ENCODE data around the gene SFSWAP.
"Not testable (repeated sequence)": the region's sequence is repeated elsewhere in the genome, so short reads cannot be mapped to it uniquely, and the experiment has no call there.

The SFSWAP gene

DNA sequence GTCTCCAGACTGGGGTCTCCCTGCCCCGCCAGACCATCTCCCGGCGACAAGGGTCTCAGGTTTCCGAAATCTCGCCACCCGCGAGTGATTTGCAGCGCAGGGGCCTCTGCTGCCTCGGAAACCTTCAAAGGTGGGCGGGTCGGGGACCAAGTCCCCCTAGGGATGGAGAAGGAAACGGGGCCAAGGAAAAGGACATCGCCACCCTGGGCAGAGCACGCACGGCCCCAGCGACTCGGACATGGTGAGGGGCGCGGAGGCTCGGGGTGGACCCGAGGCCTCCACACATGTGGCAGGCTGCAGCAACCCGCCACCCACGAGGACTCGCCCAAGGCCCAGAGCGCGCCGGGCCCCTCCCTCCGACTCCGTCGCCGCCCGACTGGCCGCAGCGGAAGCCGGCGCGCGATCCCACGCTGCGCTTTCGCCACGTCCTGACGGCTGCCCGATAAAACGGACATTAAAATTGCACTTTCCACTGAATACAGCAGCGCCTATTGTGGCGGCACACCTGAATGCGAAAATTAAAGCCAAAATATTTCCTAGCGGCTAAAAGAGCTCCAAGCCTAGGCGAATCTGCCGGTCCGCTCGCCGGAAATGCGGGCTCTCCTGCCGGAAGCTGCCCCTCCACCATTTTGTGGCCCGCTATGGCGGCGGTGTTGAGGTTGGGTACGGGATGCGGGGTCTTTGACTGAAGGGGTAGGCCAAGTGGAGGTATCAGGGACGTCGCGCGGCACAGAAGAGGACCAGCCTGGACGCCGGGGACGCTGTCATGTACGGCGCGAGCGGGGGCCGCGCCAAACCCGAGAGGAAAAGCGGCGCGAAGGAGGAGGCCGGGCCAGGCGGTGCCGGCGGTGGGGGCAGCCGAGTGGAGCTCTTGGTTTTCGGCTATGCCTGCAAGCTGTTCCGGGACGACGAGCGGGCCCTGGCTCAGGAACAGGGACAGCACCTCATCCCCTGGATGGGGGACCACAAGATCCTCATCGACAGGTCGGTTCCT lies at the start of gene SFSWAP:
TSS of gene SFSWAP (plus strand) at position 627 of the 994 bp plus-strand sequence. CDS start at position 767, 140 bp downstream.
- peak; percentile 77 for DNase-seq

DNA sequence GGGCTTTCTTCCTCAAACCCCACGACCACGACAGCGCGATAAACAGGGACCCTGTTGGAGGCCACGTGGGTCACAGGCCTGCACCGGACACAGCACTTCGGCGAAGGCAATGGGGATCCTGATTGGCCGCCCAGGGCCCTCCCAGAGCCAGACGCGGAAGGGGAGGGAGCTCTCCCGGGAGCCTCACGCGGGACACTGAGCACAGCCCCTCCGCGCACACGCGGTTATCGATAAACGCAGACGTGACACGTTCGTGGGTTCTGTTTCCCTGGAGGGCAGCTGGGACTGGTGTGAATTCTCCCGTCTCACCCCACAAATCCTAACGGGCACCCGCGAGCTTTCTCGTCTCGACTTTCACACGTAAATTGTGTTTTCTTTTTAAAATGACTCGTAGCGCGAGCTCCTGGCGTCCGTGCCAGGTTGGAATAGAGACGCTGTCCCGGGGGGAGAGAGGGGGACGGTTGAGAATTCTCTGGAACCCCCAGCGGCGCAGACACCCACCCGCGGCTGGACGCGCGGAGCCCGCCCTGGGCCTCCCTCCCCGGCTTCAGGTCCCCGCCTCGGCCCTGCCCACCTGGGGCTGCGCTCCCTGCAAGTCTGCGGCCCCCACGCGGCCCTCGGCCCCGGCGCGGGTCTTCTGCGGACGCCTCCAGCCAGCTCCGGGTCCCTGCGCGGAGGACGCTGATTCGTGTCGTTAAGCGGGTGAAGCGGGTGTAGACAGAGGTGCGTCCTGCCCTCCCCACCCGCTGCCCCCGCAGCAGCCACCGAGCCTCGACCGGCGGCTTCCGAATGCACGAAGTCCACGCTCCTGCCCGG lies 49.5 kb upstream of the SFSWAP start:
- not testable (repeated sequence) for DNase-seq

DNA sequence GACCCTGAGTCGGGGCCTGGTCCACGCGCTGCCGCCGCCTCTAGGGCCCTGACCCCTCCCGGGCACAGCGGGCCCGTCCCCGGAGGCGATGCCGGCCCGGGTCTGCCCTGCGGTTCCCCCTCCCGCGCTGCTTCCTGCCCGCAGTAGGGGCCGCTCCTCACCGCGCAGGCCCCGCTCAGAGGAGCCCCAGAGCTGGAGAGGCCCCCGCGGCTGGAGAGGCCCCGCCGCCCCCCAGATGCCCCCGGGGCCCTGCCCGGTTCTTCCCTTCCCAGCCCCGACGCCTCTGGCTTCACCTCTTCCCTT lies 49.0 kb upstream of the SFSWAP start:
- not testable (repeated sequence) for DNase-seq

- not testable (repeated sequence) for DNase-seq
These were observed 48.5 kb upstream of the SFSWAP start for GRCh38 chr12:131662346-131662745.

- DNase-seq: not testable (repeated sequence)
These were observed 45.2 kb upstream of the SFSWAP start for GRCh38 chr12:131665666-131666065.

- not testable (repeated sequence) for DNase-seq
These were observed 44.4 kb upstream of the SFSWAP start for GRCh38 chr12:131666486-131666885.

DNA sequence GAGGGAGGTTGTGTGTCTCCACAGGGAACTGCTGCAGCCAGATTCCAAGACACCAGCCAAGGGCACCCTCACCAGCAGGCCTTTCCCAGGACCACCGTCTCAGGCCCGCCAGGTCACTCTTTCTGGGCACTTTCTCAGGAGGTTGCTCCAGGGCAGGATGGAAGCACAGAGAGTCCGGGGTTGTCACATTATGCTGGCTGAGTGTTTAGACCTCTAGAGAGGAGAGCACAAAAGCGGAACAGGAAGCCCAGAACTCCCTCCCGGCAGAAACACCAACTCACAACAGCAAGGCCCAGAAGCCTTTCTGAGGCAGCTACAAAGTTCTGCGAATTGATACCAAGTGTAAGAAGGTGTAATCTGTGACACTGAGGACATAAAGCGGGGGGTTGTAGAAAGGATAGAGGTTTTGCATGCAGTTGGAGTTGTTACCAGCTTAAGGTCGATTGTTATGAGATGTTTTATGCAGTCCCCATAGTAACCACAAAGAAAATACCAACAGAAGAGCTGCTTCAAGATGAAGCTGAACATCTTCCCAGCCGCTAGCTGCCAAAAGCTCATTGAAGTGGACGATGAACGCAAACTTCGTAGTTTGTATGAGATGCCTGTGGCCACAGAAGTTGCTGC lies 43.8 kb upstream of the SFSWAP start:
- not testable (repeated sequence) for DNase-seq

GRCh38 chr12:131671276-131671675 lies 39.6 kb upstream of the SFSWAP start:
- no peak for DNase-seq

DNA sequence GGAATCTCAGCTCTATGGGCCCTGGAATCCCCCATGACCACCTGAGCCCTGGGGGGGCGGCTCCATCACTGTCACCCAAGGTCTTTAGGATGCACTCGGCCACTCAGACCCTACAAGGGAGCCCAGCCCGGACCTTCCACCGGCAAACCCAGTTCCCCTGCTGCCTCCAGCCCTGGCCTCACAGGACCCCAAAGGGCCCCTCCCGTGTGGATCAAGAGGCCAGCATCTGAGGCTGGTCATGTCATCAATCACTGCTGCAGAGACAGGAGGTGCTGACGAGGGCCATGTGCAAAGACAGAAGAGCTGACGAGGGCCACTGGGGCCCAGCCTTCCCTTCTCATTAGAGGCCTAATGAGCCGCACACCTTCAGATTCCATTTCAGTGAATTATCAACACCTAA lies 39.0 kb upstream of the SFSWAP start:
- DNase-seq: no peak

DNA sequence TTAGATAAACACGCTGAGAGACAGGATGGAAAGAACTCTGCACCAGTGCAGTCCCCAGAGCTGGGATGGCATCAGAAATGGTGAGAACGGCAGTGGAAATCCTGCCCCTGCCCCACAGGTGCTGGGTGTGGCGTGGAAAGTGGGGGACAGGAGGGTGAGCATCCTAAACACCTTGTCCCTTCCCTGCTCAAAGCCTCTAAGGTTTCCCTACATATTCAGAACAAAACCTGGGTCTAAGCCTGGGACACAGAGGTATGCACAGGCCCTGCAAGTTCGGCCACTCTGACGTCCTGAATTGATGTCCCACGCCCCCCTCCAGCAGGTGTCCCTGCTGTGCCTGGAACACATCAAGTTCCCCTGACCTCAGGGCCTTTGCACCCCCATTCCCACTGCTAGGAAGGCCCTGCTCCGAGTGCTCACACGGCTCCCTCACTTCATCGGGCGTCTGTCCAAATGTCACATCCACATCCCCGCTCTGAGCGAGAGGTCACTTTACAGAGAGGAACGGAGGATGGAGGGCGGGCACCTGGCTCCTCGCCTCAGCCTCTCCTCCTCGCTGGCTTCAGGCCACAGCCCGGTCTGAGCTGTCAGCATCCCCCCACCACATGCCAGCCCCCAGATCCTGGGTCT lies 38.5 kb upstream of the SFSWAP start:
- no peak for DNase-seq

DNA sequence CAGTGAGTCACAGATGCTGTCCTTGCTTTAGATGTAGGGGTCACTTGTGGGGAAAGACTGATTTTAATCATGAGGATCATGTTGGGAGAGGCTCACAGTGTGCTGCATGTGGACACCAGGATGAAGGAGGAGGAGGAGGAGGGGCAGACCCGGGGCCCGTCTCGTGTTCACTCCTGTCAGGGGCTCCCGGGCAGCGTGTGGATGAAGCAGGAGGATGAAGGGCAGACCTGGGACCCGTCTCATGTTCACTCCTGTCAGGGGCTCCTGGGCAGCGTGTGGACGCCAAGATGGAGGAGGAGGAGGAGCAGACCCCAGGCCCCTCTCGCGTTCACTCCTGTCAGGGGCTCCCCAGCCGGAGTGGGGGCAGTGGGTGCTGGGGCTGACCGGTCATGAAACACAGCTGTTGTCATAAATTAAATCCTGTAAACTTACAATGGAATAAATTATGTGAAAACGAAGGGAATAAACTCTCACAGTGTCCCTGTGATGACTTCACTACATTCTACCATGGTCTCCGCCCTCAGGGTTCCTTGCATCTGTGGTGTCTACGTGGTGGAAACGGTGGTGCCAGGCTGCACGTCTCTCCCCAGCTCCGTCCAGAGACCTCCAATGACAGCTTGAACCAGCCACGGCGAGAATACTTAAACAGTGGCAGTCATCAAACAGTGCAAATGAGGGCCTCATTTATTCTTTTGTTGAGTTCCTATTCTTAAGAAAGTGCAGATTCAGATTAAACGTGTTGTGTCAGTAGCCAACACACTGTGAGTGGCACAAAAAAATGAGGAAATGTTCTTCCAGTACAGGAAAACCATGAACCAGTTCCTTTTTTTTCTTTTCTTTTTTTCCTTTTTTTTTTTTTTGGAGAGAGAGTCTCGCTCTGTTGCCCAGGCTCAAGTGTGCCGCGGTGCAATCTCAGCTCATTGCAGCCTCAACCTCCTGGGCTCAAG lies 37.7 kb upstream of the SFSWAP start:
- no peak for DNase-seq

DNA sequence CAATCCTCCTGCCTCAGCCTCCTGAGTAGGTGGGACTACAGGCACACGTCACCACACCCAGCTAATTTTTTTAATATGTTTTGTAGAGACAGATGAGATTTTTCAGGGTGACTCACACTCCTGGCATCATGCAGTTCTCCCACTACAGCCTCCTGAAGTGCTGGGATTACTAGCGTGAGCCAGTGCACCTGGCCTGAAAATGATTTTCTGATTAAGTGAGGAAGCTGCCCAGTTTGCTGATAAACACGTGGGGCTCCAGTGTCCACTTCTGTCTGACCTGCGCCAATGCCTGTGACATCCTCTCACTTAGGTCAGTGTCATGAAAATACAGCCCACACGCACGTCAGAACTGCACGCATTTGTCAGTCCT lies 37.0 kb upstream of the SFSWAP start:
- DNase-seq: no peak

DNA sequence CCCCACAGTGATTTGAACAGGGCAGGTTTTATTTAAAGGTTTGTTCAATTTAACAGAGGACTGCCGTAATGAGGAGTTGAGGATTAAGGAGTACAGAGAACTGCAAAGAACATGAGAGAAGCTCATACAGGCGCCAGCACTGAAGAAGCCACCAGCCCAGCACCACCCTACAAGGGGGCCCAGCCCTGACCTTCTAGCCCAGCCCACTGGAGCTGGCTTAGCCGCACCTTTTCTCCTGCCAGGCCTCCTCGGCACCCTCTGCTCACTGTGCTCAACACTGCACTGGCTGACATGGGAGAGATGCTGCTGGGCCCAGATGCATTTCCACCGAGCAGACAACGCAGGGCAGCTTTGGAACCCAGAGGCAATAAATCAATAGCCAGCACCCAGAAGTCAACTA lies 36.5 kb upstream of the SFSWAP start:
- DNase-seq: no peak

- DNase-seq: no peak
These were observed 35.5 kb upstream of the SFSWAP start for GRCh38 chr12:131675126-131676080.

- DNase-seq: no peak
These were observed 34.3 kb upstream of the SFSWAP start for GRCh38 chr12:131676544-131676943.

GRCh38 chr12:131677067-131677466 lies 33.8 kb upstream of the SFSWAP start:
- DNase-seq: not testable (repeated sequence)

- DNase-seq: no peak
These were observed 33.2 kb upstream of the SFSWAP start for GRCh38 chr12:131677699-131678098.

DNA sequence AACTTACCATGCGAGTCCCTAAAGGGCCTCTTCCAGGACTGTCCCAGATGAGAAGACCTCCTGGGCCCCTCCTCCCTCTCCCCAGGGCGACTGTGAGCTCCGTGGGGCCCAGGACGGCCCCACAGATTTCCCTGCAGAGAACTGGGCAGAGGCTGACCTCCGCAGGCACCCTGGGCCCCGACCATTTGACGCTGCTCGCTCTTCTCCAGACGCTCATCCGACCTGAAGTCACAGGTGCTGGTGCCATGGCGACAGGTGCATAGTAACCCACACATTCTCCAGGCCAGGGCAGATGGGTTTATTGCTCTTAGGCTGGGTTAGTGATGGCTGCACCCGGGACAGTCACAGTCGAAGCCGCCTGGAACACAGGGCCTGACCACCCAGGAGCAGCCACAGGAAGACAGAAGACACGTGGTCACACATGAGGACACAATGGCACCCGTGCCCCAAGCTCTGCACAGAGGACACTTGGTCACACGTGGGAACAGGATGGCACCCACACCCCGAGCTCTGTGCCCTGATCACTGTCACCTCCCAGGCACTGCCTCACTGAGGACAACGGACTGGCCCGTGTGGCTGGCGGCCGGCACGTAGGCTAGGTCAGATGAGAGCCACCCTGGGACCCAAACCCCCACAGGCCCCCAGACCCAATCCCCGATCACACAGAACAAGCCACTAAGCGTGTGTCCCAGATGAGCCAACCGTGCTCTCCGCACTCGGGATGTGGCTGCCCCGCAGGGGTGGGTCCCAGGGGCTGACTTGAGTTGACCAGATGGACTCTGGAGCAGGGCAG lies 32.3 kb upstream of the SFSWAP start:
- DNase-seq: not testable (repeated sequence)

DNA sequence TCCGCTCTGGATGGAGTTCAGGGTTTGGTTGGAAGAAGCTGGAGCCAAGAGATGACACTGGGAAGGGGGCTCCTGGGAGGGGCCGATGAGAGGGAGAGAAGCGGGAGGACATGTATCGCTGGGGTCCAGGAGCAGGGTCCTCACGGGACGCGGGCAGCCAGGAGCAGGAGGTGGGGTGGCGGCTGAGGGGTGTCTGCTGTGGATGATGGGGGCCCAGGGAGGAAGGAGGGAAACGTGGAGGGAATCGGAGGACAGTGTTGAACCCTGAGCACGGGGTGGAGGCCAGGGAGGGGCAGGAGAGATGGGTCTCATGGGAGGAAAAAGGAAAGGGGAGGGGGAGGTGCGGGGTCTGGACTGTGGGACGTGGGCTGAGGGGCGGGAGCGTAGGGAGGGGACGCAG lies 31.7 kb upstream of the SFSWAP start:
- DNase-seq: not testable (repeated sequence)

DNA sequence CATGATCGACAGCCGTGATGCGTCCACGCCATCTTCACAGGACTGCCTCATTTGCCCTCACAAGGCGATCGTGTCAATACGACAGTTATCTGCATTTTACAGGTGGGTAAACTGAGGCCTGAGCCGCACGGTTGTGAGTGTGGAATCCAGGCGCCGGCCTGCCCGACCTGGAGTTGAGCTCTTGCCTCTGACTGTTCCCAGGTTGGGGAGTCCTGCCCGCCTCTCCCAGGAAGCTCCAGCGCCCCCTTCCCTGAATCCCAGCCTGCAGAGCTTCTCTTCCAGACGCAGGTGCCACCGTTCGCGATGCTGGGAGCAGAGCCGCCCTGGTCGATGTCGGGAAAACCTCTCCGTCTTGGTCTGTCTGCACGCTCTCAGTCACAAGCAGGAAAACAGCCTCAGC lies 31.1 kb upstream of the SFSWAP start:
- DNase-seq: not testable (repeated sequence)
